Limb (tissue), 2 donors: ENCODE measurements around the gene DDIT3.

Experiments
- DNase-seq, 2 donors: peaks; one replicate each; pipeline ENCODE4 v3.0.0-alpha.2; 2016; ENCODE audit errors: extremely low spot score in 2 of 2

DDIT3 gene

DNA sequence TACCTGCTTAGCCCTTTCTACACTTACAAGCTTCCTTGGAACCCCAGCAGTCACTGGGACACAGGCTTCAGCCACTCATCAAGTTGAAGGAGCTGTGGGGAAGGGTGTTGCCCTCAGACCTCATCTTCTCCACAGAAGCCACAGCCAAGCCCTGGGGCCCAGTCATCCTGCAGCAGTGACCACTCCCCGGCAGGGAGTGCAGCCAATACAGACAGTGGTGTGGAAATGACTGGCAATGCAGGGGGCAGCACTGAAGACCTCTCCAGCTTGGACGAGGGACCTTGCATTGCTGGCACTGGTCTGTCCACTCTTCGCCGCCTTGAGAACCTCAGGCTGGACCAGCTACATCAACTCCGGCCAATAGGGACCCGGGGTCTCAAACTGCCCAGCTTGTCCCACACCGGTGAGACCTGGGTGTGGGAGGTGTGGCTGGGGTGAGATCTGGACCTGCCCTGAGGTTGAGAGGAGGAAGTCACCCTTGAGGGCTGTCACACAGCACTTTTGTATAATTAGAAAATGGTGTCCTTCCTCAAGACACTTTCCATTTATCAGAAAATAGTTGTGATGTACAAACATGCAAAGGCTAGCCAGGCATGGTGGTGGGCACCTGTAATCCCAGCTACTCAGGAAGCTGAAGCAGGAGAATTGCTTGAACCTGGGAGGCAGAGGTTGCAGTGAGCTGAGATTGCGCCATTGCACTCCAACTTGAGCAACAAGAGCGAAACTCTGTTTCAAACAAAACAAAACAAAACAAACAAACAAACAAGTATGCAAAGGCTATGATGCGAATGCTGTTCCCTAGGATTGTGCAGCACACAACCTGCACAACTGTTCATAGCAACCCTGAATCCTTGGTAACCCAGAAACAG is 50.8 kb downstream of the DDIT3 start:
- no peak for DNase-seq

DNA sequence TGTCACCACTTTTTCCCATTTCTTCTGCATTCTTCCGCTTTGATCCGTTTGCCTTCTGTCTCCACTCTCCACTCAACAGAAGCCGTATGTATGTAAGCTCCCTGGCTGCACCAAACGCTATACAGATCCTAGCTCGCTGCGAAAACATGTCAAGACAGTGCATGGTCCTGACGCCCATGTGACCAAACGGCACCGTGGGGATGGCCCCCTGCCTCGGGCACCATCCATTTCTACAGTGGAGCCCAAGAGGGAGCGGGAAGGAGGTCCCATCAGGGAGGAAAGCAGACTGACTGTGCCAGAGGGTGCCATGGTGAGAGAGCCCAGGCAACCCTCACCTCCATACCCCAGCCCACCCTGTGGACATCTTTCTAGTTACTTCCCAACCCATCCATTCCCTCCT is 52.4 kb downstream of the DDIT3 start:
- no peak for DNase-seq

GRCh38 chr12:57467212-57467874 is 53.0 kb downstream of the DDIT3 start:
- DNase-seq: no peak
